ENCODE measurements around the gene TRIM41. TPM values are rescaled to one million over a fixed set of nuclear protein-coding genes. Genes with fewer than 3 reads are reported as not detected.

TRIM41 gene
- total and polyA plus RNA-seq, 9 of the 15 experiments (the other 6 are each of a cell fraction or from before 2014, with no cell fraction given) = 1.8 to 47.6 (median 20.9) TPM

DNA sequence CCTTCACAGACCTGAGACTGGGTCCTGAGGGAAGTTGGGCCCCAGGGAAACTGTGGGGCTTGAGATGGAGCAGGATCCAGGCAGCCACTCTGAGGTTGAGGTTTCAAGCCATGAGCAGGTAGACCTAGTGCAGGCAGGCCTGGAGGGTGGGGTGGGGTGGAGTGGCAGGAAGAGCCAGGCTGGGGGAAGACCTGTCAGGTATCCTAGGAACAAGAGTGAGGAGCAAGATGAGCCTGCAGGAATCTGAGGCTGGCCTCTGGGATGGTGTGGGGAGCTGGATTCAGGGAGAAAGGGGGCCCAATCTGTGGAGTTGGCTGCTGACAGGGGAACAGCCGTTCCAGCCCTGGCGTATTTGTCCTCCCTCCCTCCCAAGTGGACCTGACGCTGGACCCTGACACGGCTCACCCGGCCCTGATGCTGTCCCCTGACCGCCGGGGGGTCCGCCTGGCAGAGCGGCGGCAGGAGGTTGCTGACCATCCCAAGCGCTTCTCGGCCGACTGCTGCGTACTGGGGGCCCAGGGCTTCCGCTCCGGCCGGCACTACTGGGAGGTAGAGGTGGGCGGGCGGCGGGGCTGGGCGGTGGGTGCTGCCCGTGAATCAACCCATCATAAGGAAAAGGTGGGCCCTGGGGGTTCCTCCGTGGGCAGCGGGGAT is 10.8 kb downstream of the TRIM41 start:
- peak overlapping the region in 1 of 2 experiments; percentile 4; a peak in 2 of 4 replicates for H3K9ac ChIP-seq (ENCODE audit: insufficient read depth in 1 of 2, low read depth in 2 of 2, low read length in 2 of 2)
- no peak; the same call in 1 of the 3 replicates for ATAC-seq
- no peak overlapping the region for H3K4me3 ChIP-seq
- H2AFZ ChIP-seq (ENCODE audit: low read depth, low read length) = no peak overlapping the region
- DNase-seq (ENCODE audit: extremely low read depth in 1 of 4, low spot score in 3 of 4) = peak in 2 of 4 experiments; percentile 11 to 16
- BruUV-seq (replicated peaks) = no TSS peak
- H3K9me3 ChIP-seq (replicated peaks; ENCODE audit: control insufficient read depth, insufficient read depth, low read depth, low read length) = no peaks in the 10 kb centered on the region
- H3K9me1 ChIP-seq (ENCODE audit: control insufficient read depth, insufficient read depth, low read length) = peaks cover 3% of the 10 kb centered on the region
- H3K79me2 ChIP-seq (ENCODE audit: control insufficient read depth, insufficient read depth, low read length) = peaks cover 18% of the 10 kb centered on the region
- no peak overlapping the region for H3K4me2 ChIP-seq (ENCODE audit: insufficient read depth, low read length)
- 92% methylated on average over 2 of the region's 24 CpGs for WGBS (ENCODE audit: insufficient coverage, low coverage, missing lambda C conversion rate)
- H3K36me3 ChIP-seq (ENCODE audit: control insufficient read depth, insufficient read depth, low read length) = peaks cover 95% of the 10 kb centered on the region
- H3K27me3 ChIP-seq (ENCODE audit: control insufficient read depth in 2 of 2, insufficient read depth in 2 of 2, low read length in 2 of 2) = no peaks in the 10 kb centered on the region
- FAIRE-seq = no peak
- H3K27ac ChIP-seq (ENCODE audit: extremely low read depth, low read depth, low read length) = no peak overlapping the region
- peaks cover 33% of the 10 kb centered on the region for H4K20me1 ChIP-seq (replicated peaks; ENCODE audit: control insufficient read depth, insufficient read depth, low read length)
- in situ Hi-C loops (cut with MboI) (no loop called here), intact Hi-C loops (cut with micrococcal nuclease) (no loop called here)
- H3K4me1 ChIP-seq (replicated peaks in 1 of 2; ENCODE audit: control insufficient read depth in 2 of 2, insufficient read depth in 2 of 2, low read length in 2 of 2) = peaks cover under 1 to 15% of the 10 kb centered on the region in 2 experiments; a peak in 4 of 5 replicates
- ChIA-PET POLR2A (interaction anchor here (0.5 to 5.3 kb wide), 5 partner anchors 9 to 37 kb away, joined by 3 to 55 read pairs (median 5); partner anchors contain the start of gene TRIM41), CTCF (ENCODE audit: low intra/inter-chr PET ratio) (no interaction called here)
- TF ChIP-seq NCOR1 (IDR thresholded peaks at IDR 0.05) (no peak), SPI1 (IDR thresholded peaks at IDR 0.05; ENCODE audit: borderline replicate concordance, low read depth, low read length) (no peak), HOXB6 (CRISPR knock-in tag; IDR thresholded peaks at IDR 0.05; ENCODE audit: borderline replicate concordance) (no peak), DNMT1 (IDR thresholded peaks at IDR 0.05) (no peak), ZNF75A (CRISPR knock-in tag; IDR thresholded peaks at IDR 0.05) (no peak), ZNF583 (CRISPR knock-in tag; IDR thresholded peaks at IDR 0.05) (no peak), FIP1L1 (IDR thresholded peaks at IDR 0.05; ENCODE audit: low read depth, low read length, poor library complexity, severe bottlenecking) (peak; percentile 39), LEF1 (IDR thresholded peaks at IDR 0.05) (no peak), NR2C1 (IDR thresholded peaks at IDR 0.05) (no peak), NR2C1 (tag; IDR thresholded peaks at IDR 0.05) (no peak), ATF7 (IDR thresholded peaks at IDR 0.05) (no peak), ZNF3 (CRISPR knock-in tag; IDR thresholded peaks at IDR 0.05) (no peak)
- TF ChIP-seq, protein P1, sequence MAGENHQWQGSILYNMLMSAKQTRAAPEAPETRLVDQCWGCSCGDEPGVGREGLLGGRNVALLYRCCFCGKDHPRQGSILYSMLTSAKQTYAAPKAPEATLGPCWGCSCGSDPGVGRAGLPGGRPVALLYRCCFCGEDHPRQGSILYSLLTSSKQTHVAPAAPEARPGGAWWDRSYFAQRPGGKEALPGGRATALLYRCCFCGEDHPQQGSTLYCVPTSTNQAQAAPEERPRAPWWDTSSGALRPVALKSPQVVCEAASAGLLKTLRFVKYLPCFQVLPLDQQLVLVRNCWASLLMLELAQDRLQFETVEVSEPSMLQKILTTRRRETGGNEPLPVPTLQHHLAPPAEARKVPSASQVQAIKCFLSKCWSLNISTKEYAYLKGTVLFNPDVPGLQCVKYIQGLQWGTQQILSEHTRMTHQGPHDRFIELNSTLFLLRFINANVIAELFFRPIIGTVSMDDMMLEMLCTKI (IDR thresholded peaks at IDR 0.05; ENCODE audit: partially characterized antibody) = no peak
- TF ChIP-seq, protein P2, sequence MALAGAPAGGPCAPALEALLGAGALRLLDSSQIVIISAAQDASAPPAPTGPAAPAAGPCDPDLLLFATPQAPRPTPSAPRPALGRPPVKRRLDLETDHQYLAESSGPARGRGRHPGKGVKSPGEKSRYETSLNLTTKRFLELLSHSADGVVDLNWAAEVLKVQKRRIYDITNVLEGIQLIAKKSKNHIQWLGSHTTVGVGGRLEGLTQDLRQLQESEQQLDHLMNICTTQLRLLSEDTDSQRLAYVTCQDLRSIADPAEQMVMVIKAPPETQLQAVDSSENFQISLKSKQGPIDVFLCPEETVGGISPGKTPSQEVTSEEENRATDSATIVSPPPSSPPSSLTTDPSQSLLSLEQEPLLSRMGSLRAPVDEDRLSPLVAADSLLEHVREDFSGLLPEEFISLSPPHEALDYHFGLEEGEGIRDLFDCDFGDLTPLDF (CRISPR knock-in tag; IDR thresholded peaks at IDR 0.05) = no peak
- TF ChIP-seq, protein P3, sequence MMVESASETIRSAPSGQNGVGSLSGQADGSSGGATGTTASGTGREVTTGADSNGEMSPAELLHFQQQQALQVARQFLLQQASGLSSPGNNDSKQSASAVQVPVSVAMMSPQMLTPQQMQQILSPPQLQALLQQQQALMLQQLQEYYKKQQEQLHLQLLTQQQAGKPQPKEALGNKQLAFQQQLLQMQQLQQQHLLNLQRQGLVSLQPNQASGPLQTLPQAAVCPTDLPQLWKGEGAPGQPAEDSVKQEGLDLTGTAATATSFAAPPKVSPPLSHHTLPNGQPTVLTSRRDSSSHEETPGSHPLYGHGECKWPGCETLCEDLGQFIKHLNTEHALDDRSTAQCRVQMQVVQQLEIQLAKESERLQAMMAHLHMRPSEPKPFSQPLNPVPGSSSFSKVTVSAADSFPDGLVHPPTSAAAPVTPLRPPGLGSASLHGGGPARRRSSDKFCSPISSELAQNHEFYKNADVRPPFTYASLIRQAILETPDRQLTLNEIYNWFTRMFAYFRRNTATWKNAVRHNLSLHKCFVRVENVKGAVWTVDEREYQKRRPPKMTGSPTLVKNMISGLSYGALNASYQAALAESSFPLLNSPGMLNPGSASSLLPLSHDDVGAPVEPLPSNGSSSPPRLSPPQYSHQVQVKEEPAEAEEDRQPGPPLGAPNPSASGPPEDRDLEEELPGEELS (CRISPR knock-in tag; IDR thresholded peaks at IDR 0.05; ENCODE audit: borderline replicate concordance) = 0 out of 2 replicates have a peak, but pooled peaks have one; percentile 22
- TF ChIP-seq, protein P4, sequence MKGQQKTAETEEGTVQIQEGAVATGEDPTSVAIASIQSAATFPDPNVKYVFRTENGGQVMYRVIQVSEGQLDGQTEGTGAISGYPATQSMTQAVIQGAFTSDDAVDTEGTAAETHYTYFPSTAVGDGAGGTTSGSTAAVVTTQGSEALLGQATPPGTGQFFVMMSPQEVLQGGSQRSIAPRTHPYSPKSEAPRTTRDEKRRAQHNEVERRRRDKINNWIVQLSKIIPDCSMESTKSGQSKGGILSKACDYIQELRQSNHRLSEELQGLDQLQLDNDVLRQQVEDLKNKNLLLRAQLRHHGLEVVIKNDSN (CRISPR knock-in tag; IDR thresholded peaks at IDR 0.05) = no peak
- TF ChIP-seq, protein P5, sequence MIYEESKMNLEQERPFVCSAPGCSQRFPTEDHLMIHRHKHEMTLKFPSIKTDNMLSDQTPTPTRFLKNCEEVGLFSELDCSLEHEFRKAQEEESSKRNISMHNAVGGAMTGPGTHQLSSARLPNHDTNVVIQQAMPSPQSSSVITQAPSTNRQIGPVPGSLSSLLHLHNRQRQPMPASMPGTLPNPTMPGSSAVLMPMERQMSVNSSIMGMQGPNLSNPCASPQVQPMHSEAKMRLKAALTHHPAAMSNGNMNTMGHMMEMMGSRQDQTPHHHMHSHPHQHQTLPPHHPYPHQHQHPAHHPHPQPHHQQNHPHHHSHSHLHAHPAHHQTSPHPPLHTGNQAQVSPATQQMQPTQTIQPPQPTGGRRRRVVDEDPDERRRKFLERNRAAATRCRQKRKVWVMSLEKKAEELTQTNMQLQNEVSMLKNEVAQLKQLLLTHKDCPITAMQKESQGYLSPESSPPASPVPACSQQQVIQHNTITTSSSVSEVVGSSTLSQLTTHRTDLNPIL (CRISPR knock-in tag; IDR thresholded peaks at IDR 0.05) = no peak

Data from K562 (cell line).